Astrocyte (in vitro differentiated cells and primary cell): ENCODE data around the gene SLC37A1. TPM values are rescaled to one million over a fixed set of nuclear protein-coding genes. Genes with fewer than 3 reads are reported as not detected.

Source experiments
- DNase-seq: peaks from one replicate; pipeline ENCODE4 v3.0.0-alpha.2; 2010; ENCODE audit warnings: low read depth
- FAIRE-seq: peaks from 2 replicates; lab custom pipeline; 2011; peaks lifted over from hg19 to GRCh38; lab: Jason Lieb, UNC
- H2AFZ ChIP-seq: 2 replicates; pipeline ENCODE4 v1.6.0; 2012; ENCODE audit warnings: low read depth, low read length, inconsistent platforms
- H3K27ac ChIP-seq: 2 replicates; pipeline ENCODE4 v1.5.1; 2011; ENCODE audit warnings: low read depth, low read length, inconsistent platforms
- H3K27me3 ChIP-seq: 2 replicates; pipeline ENCODE4 v1.6.0; 2011; ENCODE audit warnings: low read length, inconsistent platforms; ENCODE audit not compliant: insufficient read depth
- H3K36me3 ChIP-seq: 2 replicates; pipeline ENCODE4 v1.5.1; 2011; ENCODE audit warnings: low read length, inconsistent platforms; ENCODE audit not compliant: insufficient read depth
- H3K4me1 ChIP-seq: 2 replicates; pipeline ENCODE4 v1.5.1; 2011; ENCODE audit warnings: low read length, inconsistent platforms; ENCODE audit not compliant: insufficient read depth
- H3K4me2 ChIP-seq: 2 replicates; pipeline ENCODE4 v1.6.0; 2012; ENCODE audit warnings: low read length, inconsistent platforms
- H3K4me3 ChIP-seq: 2 replicates; pipeline ENCODE4 v1.5.1; 2011; ENCODE audit warnings: low read depth, mild to moderate bottlenecking, low read length, inconsistent platforms; ENCODE audit not compliant: insufficient read depth
- H3K79me2 ChIP-seq: 2 replicates; pipeline ENCODE4 v1.6.0; 2012; ENCODE audit warnings: mild to moderate bottlenecking, low read length, inconsistent platforms; ENCODE audit not compliant: insufficient read depth
- H3K9ac ChIP-seq: 2 replicates; pipeline ENCODE4 v1.6.0; 2012; ENCODE audit warnings: mild to moderate bottlenecking, low read length, inconsistent platforms
- H3K9me3 ChIP-seq: 2 replicates; pipeline ENCODE4 v1.5.1; 2012; ENCODE audit warnings: low read depth, mild to moderate bottlenecking, low read length, inconsistent platforms; ENCODE audit not compliant: insufficient read depth
- H4K20me1 ChIP-seq: 2 replicates; pipeline ENCODE4 v1.6.0; 2012; ENCODE audit warnings: low read length, inconsistent platforms; ENCODE audit not compliant: insufficient read depth
- H3K27ac Mint-ChIP-seq: one replicate; pipeline ENCODE4 v1.8.0; 2021; ENCODE audit warnings: mild to moderate bottlenecking, mixed read lengths; ENCODE audit not compliant: unreplicated experiment
- H3K27me3 Mint-ChIP-seq: one replicate; pipeline ENCODE4 v1.8.0; 2021; ENCODE audit warnings: low read depth, mixed read lengths; ENCODE audit not compliant: unreplicated experiment
- H3K36me3 Mint-ChIP-seq: one replicate; pipeline ENCODE4 v1.8.0; 2021; ENCODE audit warnings: low read depth, mixed read lengths; ENCODE audit not compliant: unreplicated experiment
- H3K4me1 Mint-ChIP-seq: one replicate; pipeline ENCODE4 v1.8.0; 2021; ENCODE audit warnings: low read depth, mixed read lengths; ENCODE audit not compliant: unreplicated experiment
- H3K4me3 Mint-ChIP-seq: one replicate; pipeline ENCODE4 v1.8.0; 2021; ENCODE audit warnings: mild to moderate bottlenecking, moderate library complexity, mixed read lengths; ENCODE audit not compliant: unreplicated experiment
- H3K9me3 Mint-ChIP-seq: one replicate; pipeline ENCODE4 v1.8.0; 2021; ENCODE audit warnings: mild to moderate bottlenecking, mixed read lengths; ENCODE audit not compliant: unreplicated experiment
- CTCF ChIP-seq: IDR thresholded peaks from 2 replicates; pipeline ENCODE4 v1.5.1; 2011; ENCODE audit warnings: low read depth, mild to moderate bottlenecking, inconsistent platforms, low read length, moderate library complexity; ENCODE audit not compliant: insufficient read depth
- EZH2 ChIP-seq: IDR thresholded peaks from 2 replicates; pipeline ENCODE4 v1.6.1; 2012; ENCODE audit warnings: mild to moderate bottlenecking, low read length, inconsistent platforms; ENCODE audit not compliant: insufficient read depth
- total RNA-seq: library from RNA; stranded (reverse); gene quantifications from 2 replicates; pipeline ENCODE4 v1.2.1, GENCODE V29; 2021

SLC37A1 gene
- total RNA-seq, 1 donor from 2014 or later: 6.9 TPM

GRCh38 chr21:42615924-42616323 lies 102.3 kb downstream of the SLC37A1 start:
- no peak overlapping the region for H3K4me2 ChIP-seq
- no peaks in the 10 kb centered on the region for H3K36me3 Mint-ChIP-seq
- FAIRE-seq: no peak
- no peak overlapping the region for H3K27ac Mint-ChIP-seq
- TF ChIP-seq CTCF (no peak), EZH2 (no peak)
- H4K20me1 ChIP-seq: no peaks in the 10 kb centered on the region
- no peak overlapping the region for H3K27ac ChIP-seq
- H3K4me1 ChIP-seq: no peaks in the 10 kb centered on the region
- H3K9me3 Mint-ChIP-seq: peaks cover 3% of the 10 kb centered on the region
- H3K4me3 ChIP-seq: no peak overlapping the region
- H3K79me2 ChIP-seq: no peaks in the 10 kb centered on the region
- no peak overlapping the region for H2AFZ ChIP-seq
- H3K9ac ChIP-seq: no peak overlapping the region
- no peaks in the 10 kb centered on the region for H3K4me1 Mint-ChIP-seq
- no peak for DNase-seq
- no peaks in the 10 kb centered on the region for H3K36me3 ChIP-seq
- no peak overlapping the region for H3K4me3 Mint-ChIP-seq
- H3K27me3 ChIP-seq: peaks cover 17% of the 10 kb centered on the region
- H3K9me3 ChIP-seq: no peaks in the 10 kb centered on the region
- peaks cover 26% of the 10 kb centered on the region for H3K27me3 Mint-ChIP-seq

- Histone ChIP-seq H3K9ac (no peak overlapping the region), H3K4me1 (no peaks in the 10 kb centered on the region), H3K27ac (no peak overlapping the region), H3K79me2 (no peaks in the 10 kb centered on the region), H2AFZ (no peak overlapping the region), H3K27me3 (peaks cover 21% of the 10 kb centered on the region), H3K4me2 (no peak overlapping the region), H4K20me1 (no peaks in the 10 kb centered on the region), H3K36me3 (no peaks in the 10 kb centered on the region), H3K9me3 (no peaks in the 10 kb centered on the region), H3K4me3 (no peak overlapping the region)
- TF ChIP-seq EZH2: no peak
- no peak for TF ChIP-seq CTCF
- no peak overlapping the region for H3K27ac Mint-ChIP-seq
- H3K4me1 Mint-ChIP-seq: no peaks in the 10 kb centered on the region
- no peak overlapping the region for H3K4me3 Mint-ChIP-seq
- DNase-seq (no peak), FAIRE-seq (no peak)
- H3K9me3 Mint-ChIP-seq: peaks cover 3% of the 10 kb centered on the region
- peaks cover 30% of the 10 kb centered on the region for H3K27me3 Mint-ChIP-seq
- no peaks in the 10 kb centered on the region for H3K36me3 Mint-ChIP-seq
These were observed 102.8 kb downstream of the SLC37A1 start for GRCh38 chr21:42616446-42616845.

- Histone ChIP-seq H3K9ac (no peak overlapping the region), H3K79me2 (no peaks in the 10 kb centered on the region), H4K20me1 (no peaks in the 10 kb centered on the region), H2AFZ (no peak overlapping the region), H3K4me1 (no peaks in the 10 kb centered on the region), H3K4me2 (no peak overlapping the region), H3K27me3 (peaks cover 26% of the 10 kb centered on the region), H3K9me3 (no peaks in the 10 kb centered on the region), H3K27ac (no peak overlapping the region), H3K36me3 (no peaks in the 10 kb centered on the region), H3K4me3 (no peak overlapping the region)
- FAIRE-seq: no peak
- no peak overlapping the region for H3K27ac Mint-ChIP-seq
- TF ChIP-seq EZH2 (no peak), CTCF (no peak)
- no peak overlapping the region for H3K4me3 Mint-ChIP-seq
- peaks cover 35% of the 10 kb centered on the region for H3K27me3 Mint-ChIP-seq
- H3K4me1 Mint-ChIP-seq: no peaks in the 10 kb centered on the region
- H3K36me3 Mint-ChIP-seq: no peaks in the 10 kb centered on the region
- no peak for DNase-seq
- H3K9me3 Mint-ChIP-seq: peaks cover under 1% of the 10 kb centered on the region
These were observed 103.3 kb downstream of the SLC37A1 start for GRCh38 chr21:42616941-42617340.
